ENCODE measurements around the gene MIGA2. TPM values are rescaled to one million over a fixed set of nuclear protein-coding genes. Genes with fewer than 3 reads are reported as not detected.
A peak's percentile ranks its signal among the peaks of the same experiment; 100 is the strongest.
"Not testable (repeated sequence)": the region's sequence is repeated elsewhere in the genome, so short reads cannot be mapped to it uniquely, and the experiment has no call there.

Gene MIGA2
- total and polyA plus RNA-seq, 2 experiments from 2014 or later = 19.3 to 47.8 TPM

- no peaks in the 10 kb centered on the region for H3K9me2 ChIP-seq (ENCODE audit: insufficient read depth)
- H3K4me3 Mint-ChIP-seq = no peak overlapping the region
Observed at GRCh38 chr9:129032541-129033159, 3.8 kb upstream of the MIGA2 start.

GRCh38 chr9:129033216-129033615 lies 3.2 kb upstream of the MIGA2 start:
- peaks cover 13% of the 10 kb centered on the region for H3K79me2 ChIP-seq (replicated peaks; ENCODE audit: insufficient read depth)
- no peaks in the 10 kb centered on the region; the same call in 2 of the 3 replicates for H3K36me3 Mint-ChIP-seq (ENCODE audit: low read depth)

More at GRCh38 chr9:129032541-129033159, 3.8 kb upstream of the MIGA2 start:
- Histone ChIP-seq H4K20me1 (replicated peaks; ENCODE audit: insufficient read depth) (no peaks in the 10 kb centered on the region), H3K27me3 (ENCODE audit: insufficient read depth) (no peaks in the 10 kb centered on the region), H3F3A (replicated peaks; ENCODE audit: low read depth) (0 out of 2 replicates have a peak, but pooled peaks cover 2% of the 10 kb centered on the region), H3K4me3 (no peak overlapping the region), H3K4me1 (ENCODE audit: insufficient read depth) (no peaks in the 10 kb centered on the region), H3K27ac (ENCODE audit: low read depth) (no peak overlapping the region), H2AFZ (no peak overlapping the region), H3K79me2 (replicated peaks; ENCODE audit: insufficient read depth) (peaks cover 8% of the 10 kb centered on the region), H3K4me2 (no peak overlapping the region), H3K36me3 (ENCODE audit: insufficient read depth) (no peaks in the 10 kb centered on the region)
- Mint-ChIP-seq H3K27me3 (ENCODE audit: insufficient read depth, low read depth, poor library complexity) (peaks cover 10% of the 10 kb centered on the region), H3K4me1 (peaks cover 9% of the 10 kb centered on the region), H3K36me3 (ENCODE audit: low read depth) (no peaks in the 10 kb centered on the region; the same call in 2 of the 3 replicates), H3K27ac (no peak overlapping the region), H3K9me3 (no peaks in the 10 kb centered on the region)
- no peak for DNase-seq (ENCODE audit: low spot score)
- no peak for TF ChIP-seq NANOG (IDR thresholded peaks at IDR 0.05; ENCODE audit: borderline replicate concordance)
- no peak for ATAC-seq

GRCh38 chr9:129035838-129036237 lies 588 bp upstream of the MIGA2 start:
- peak; percentile 4 for ATAC-seq
- Mint-ChIP-seq H3K27me3 (ENCODE audit: insufficient read depth, low read depth, poor library complexity) (peaks cover 11% of the 10 kb centered on the region), H3K27ac (peak overlapping the region; percentile 43), H3K4me3 (peak overlapping the region; percentile 93)
- Histone ChIP-seq H3K4me2 (peak overlapping the region; percentile 69), H3K4me3 (peak overlapping the region; percentile 39), H3K79me2 (replicated peaks; ENCODE audit: insufficient read depth) (peaks cover 30% of the 10 kb centered on the region), H3K27ac (ENCODE audit: low read depth) (0 out of 2 replicates have a peak overlapping the region, but pooled peaks have one; percentile 9)
- H3K36me3 ChIP-seq (ENCODE audit: insufficient read depth); H3K4me1 ChIP-seq (ENCODE audit: insufficient read depth); DNase-seq (ENCODE audit: low spot score); H3K36me3 Mint-ChIP-seq (ENCODE audit: low read depth); H3K4me1 Mint-ChIP-seq; H3F3A ChIP-seq (replicated peaks; ENCODE audit: low read depth); H3K9me3 Mint-ChIP-seq; H4K20me1 ChIP-seq (replicated peaks; ENCODE audit: insufficient read depth); H3K9me2 ChIP-seq (ENCODE audit: insufficient read depth); H3K27me3 ChIP-seq (ENCODE audit: insufficient read depth); H2AFZ ChIP-seq: not testable (repeated sequence)

More at GRCh38 chr9:129033216-129033615, 3.2 kb upstream of the MIGA2 start:
- H3K4me1 Mint-ChIP-seq = peaks cover 12% of the 10 kb centered on the region
- H3K4me1 ChIP-seq (ENCODE audit: insufficient read depth) = no peaks in the 10 kb centered on the region
- no peaks in the 10 kb centered on the region for H3K9me3 Mint-ChIP-seq
- H3F3A ChIP-seq (replicated peaks; ENCODE audit: low read depth) = 0 out of 2 replicates have a peak, but pooled peaks cover 2% of the 10 kb centered on the region
- H3K4me3 ChIP-seq = no peak overlapping the region
- peaks cover 10% of the 10 kb centered on the region for H3K27me3 Mint-ChIP-seq (ENCODE audit: insufficient read depth, low read depth, poor library complexity)
- no peaks in the 10 kb centered on the region for H3K27me3 ChIP-seq (ENCODE audit: insufficient read depth)
- H3K4me2 ChIP-seq = no peak overlapping the region
- no peaks in the 10 kb centered on the region for H3K9me2 ChIP-seq (ENCODE audit: insufficient read depth)
- no peak overlapping the region for H3K27ac ChIP-seq (ENCODE audit: low read depth)
- H3K4me3 Mint-ChIP-seq = no peak overlapping the region
- no peaks in the 10 kb centered on the region for H3K36me3 ChIP-seq (ENCODE audit: insufficient read depth)
- no peak for ATAC-seq
- DNase-seq (ENCODE audit: low spot score) = no peak
- H3K27ac Mint-ChIP-seq = no peak overlapping the region
- H4K20me1 ChIP-seq (replicated peaks; ENCODE audit: insufficient read depth) = peaks cover under 1% of the 10 kb centered on the region; the same call in 1 of the 2 replicates
- TF ChIP-seq CREB1 (CRISPR knock-in tag; IDR thresholded peaks at IDR 0.05; ENCODE audit: low read depth) (no peak), EZH2 (IDR thresholded peaks at IDR 0.05; ENCODE audit: low read depth, unreplicated experiment) (no peak), NANOG (IDR thresholded peaks at IDR 0.05; ENCODE audit: borderline replicate concordance) (no peak), ZNF114 (CRISPR knock-in tag; IDR thresholded peaks at IDR 0.05) (no peak), CTCF (conservative IDR thresholded peaks at IDR 0.05; ENCODE audit: low read depth in 2 of 2) (no peak), ZNF331 (CRISPR knock-in tag; IDR thresholded peaks at IDR 0.05; ENCODE audit: low read depth) (no peak)
- no peak overlapping the region for H2AFZ ChIP-seq
